Hematopoietic multipotent progenitor cell treated with erythropoietin and hydrocortisone succinate and interleukin-3 and kit ligand, for 4 days (in vitro differentiated cells): ENCODE results near the gene CRB1.

Source experiments
- DNase-seq: peaks from one replicate; pipeline ENCODE4 v3.0.0-alpha.2; 2015

The CRB1 gene

GRCh38 chr1:197466813-197467212, 198.8 kb downstream of the CRB1 start:
- peak; percentile 71 for DNase-seq

DNA sequence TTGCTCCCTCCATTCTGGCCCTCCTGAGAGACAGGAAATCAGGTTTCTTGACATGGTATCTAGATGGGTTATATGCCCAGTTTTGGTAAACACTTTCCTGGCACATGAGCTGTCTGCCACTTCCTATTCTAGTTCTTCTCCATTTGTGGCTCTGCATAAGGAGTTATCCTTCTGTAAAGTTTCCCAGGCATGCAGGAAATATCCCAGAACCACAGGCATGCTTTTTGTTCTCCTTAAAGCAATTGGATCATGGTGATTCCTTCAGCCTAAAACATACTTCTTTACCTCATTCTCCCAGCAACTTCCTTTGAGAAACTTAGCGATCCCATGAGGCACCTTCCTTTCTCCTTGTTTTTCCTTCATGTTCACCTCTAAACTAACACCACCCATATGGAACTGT, 199.8 kb downstream of the CRB1 start:
- DNase-seq, result no peak

- peak; percentile 63 for DNase-seq
Measured at GRCh38 chr1:197468543-197469175, 200.6 kb downstream of the CRB1 start.

DNA sequence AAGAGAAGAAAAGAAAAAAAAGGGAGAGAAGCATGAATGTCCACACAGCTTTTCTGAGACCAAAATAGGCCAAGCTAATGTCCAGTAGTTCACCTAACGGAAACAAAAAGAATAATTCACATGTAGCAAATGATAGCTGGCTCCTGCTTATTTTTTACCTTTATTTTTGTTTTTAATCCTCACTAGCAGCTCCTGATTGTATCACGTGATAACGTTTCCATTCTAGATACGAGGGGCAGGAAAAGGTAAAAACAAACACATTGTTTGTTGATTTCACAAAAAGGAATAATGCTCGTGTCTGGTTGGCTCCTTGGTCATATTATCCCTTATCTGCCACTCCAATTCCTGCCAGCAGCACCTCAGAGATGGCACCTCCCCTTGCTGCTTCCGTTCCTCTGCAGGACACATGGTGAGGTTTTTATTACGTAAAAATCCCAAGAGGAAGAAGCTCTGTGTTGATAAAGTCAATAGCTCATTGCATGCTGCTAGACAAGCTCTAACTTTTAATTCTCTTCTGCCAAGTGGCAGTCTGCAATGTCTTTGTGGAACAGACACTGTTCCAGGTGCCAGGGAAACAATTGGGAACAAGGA, 201.7 kb downstream of the CRB1 start:
- peak; percentile 86 for DNase-seq

DNA sequence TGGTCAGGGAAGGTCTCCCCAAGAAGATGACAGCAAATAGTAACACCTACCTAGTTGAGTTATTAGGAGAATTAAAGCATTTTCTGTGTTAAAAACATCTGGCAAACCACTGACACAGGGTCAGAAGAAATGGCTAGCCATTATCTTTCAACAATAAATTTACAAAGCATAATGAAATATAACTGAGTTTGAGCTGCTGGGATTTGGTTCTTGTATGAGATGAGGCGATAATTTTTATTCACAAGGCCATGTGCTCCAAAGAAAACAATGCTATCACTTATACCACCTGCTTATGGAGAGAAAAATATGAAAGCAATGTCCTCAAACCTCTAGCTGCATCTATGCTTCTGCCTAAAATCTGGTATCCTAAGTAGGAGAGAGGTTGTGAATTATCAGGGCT, 202.3 kb downstream of the CRB1 start:
- no peak for DNase-seq

DNA sequence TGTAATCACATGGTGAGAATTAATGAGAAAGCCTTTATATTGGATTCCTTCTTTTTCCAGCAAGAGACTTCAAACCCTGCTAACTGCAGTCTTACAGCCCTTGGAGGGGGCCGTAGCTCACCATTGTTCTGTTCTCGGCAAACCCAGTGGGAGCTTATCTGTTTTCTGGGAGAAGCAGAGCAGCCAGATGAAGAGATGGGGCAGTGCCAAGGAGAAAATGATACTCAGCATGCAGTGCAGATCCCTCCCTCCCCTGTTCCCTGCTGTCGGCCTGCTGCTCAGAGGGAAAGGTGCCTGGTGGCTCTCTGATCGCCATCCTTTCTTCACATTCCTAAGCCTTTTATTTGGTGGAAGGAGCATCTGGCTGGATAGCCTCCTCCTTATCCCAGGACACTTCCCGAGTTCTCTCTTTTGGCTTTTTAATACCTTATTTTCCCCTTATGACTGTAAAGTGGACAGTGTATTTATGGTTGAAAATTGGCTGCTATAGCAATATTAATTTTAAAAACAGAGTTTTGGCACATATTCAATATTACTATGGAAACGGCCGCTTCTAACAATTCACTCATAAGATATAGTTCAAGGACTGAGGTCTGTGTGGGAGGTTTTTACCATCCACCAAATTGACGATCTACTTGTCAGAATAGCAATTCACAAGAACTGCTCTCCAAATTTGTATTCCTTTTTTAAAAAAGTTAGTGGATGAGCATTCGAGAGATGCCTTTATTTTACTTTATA, 203.4 kb downstream of the CRB1 start:
- DNase-seq, result no peak

DNA sequence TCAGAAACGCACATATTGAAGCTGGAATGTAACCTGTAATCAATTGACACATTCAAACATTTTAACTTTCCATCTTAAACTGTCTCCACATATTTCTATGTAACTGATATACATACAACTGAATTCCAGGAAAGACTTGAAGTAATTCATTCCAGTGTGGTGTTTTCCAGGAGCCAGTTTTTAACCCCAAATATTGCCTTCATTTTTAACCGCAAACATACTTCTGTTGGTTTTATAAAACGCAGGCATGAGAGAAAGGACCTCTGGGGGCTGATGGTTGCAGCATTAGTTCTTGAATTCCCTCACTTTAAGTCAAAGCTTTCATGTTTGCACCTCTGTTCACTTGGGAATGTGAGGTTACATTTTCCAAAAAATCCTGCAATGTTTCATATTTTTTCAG, 204.1 kb downstream of the CRB1 start:
- no peak for DNase-seq

DNA sequence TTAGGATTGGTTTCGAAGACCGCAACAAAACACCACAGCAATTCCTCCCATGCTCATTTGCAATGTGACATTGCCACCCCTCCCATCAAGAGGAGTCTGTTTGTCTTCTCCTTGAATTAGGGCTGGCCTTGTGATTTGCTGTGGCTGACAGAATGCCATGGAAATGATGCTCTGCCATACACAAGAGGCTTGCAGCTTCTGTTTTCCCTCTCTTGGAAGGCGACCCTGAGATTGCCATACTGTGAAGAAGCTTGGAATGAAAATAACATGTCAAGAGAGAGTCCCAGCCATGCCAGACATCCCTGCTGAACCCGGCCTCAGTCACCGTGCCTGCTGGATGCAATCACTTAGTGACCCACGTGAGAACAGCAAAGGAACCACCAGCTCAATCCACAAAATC, 212.4 kb downstream of the CRB1 start:
- no peak for DNase-seq

DNA sequence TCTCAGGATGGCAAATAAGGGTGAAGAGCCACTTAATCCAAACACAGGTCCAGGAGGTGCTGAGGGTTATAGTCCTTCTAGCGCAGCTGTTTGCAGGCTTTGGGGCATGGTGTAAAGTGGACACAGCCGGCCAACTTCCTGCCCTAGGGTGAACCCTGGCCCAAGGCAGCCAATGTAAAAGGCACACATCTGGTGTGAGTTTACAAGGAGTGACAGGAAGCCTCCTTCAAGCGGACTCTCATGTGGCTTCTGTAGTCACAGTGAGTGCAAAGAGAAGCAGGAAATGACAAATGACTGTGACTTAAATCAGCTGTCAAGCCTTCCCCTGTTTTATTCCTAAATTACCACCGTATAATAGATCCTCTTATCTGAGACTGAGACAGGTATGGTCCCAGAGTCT, 213.0 kb downstream of the CRB1 start:
- no peak for DNase-seq

DNA sequence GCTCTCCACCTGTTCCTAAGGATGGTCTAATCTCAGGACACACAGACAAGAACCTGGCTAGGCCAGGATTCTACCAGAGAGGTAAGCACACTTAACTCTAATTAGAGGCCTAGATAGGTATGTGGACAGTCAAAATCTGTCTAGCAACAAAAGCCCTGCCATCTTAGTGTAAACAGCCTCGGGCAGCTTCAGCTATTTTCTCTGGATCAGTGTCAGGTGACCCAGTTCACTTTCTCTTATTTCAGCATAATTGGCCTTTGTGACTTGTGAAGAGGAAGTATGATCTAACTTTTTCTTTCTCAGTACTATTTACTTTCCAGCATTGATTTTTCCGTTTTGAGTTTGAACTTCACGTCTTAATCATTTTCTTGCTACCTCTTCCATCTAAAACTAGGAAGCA, 217.7 kb downstream of the CRB1 start:
- no peak for DNase-seq

DNA sequence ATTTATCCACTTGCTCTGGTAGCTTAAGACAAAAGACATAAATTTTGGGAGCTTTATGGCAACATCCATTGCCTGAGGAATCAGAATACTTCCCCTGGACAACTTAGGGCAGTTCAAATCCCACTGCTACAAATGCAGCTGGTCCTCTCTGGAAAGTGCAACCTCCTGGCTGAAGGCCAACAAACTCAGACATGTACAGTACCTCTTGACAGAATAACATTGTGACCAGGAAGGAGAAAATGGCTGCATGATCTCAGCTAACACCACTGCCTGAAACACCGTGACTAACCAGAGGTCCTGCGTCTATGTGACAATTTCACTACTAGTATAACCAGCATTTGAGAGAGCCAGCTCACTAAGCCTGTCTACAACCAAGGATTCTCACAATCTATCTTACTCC, 218.9 kb downstream of the CRB1 start:
- DNase-seq, result peak; percentile 28

DNA sequence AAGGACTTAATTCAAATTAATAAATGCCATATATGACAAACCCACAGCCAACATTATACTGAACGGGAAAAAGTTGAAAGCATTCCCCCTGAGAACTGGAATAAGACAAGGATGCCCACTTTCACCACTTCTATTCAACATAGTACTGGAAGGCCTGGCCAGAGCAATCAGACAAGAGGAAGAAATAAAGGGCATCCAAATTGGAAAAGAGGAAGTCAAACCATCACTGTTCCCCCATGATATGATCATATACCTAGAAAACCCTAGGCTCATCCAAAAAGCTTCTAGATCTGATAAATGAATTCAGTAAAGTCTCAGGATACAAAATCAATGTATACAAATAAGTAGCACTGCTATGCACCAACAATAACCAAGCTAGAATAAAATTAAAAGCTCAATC, 223.5 kb downstream of the CRB1 start:
- DNase-seq, result peak; percentile 16

DNA sequence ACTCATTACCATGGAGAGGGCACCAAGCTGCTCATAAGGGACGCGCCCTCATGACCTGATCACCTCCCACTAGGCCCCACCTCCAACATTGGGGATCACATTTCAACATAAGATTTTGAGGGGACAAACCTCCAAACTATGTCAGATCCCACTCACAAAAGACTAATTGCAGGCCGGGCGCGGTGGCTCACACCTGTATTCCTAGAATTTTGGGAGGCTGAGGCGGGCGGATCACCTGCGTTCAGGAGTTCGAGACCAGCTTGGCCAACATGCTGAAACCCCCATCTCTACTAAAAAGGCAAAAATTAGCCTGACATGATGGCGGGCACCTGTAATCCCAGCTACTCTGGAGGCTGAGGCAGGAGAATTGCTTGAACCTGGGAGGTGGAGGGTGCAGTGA, 228.7 kb downstream of the CRB1 start:
- DNase-seq, result no peak

GRCh38 chr1:197510691-197511378, 242.8 kb downstream of the CRB1 start:
- no peak for DNase-seq

DNA sequence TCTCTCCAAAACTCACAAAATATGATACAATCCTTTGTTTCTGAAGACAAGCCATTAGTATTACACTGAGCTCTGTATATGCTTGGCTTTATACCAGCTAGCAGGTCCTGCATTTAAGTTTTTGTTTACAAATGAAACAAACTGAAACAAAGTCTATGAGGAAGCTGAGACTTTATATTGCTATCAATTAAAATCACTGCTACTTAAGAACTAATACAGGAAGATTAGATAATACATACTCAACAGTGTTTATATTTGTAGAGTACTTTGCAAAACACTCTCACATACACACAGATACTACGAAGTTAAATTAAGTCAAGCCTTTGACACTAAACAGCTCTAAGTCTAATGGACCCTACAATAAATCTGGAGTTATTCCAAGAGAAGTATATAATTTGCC, 247.4 kb downstream of the CRB1 start:
- no peak for DNase-seq

DNA sequence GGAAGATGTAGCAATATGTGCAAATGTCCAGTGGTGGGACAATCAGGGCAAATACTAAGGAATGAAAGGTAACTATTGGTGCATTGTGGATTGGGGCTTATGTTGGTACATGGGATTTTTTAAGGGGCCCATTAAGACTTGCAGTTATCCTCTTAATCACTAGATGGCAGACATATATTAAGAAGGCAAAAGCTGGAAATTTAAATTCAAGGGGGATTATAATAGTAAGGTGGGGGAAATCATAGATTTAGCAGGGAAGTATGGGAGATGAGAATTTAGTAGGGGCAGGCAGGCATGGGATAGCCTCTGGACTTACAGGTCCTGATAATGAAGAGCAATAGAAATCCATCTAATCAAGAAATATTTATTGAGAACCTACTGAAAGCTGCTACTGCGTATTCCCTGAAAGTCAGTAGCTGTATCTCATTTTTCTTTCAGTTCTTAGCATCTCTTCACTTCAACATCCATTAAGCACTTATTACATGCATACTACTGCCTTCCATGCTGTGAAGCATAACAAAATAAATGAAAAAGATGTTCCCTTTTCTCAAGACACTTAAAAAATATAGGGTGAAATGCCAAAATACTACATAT, 251.8 kb downstream of the CRB1 start:
- peak; percentile 63 for DNase-seq

DNA sequence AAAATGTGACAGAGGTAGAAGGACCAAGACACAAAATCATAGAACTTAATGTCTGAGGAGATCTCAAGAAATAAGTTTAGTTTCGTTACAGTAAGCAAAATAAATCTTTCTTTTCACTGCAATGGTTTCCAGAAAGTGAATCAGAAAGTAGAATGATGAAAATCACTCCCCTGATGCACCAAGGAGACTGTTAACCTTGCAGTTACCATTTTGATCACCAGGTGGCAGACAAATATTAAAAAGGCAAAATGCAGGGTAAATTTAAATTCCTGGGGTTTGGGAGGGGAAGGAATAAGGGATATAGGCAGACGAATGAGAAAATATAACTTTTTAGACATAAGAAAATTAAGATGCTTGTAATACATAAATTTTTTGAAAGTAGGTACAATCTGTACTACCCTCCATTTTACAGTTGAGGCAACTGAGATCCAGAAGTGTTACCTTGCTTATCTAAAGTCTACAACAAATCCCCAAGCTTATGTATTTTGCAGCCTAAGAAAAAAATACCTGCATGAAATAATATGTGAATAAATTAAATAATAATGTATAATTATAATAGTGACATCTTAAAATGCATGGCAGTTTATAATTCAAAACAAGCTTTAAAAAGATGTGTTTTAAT, 253.2 kb downstream of the CRB1 start:
- peak; percentile 71 for DNase-seq

DNA sequence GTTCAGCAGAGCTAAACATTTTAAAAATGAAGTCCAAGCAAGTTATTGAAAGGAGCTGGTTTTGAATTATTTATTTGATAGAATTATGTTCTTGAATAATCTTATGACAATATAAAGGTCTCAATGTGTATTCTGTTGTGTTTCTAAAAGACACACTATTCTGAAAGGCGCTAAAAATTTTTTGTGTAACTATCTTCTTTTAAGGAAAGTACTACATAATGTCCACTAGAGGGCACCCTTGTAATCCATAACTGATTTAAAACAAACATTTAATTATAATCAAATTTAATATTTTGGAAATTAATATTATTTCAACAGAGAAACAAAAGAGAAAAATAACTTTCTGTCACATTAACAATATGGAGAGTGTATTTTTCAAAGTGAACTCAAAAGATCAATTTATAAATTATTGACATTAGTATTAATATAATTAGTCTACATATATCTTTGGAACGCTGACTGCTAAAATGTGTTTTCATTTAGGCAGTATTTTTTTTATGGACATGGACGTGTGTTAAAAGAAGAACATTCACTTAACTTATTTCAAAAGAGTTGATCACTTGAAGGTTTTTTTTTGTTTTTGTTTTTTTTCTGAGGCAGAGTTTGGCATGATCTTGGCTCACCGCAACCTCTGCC, 258.8 kb downstream of the CRB1 start:
- peak; percentile 81 for DNase-seq
